ENCODE results near the gene BTG1. TPM values are rescaled to one million over a fixed set of nuclear protein-coding genes. Genes with fewer than 3 reads are reported as not detected.

The BTG1 gene
- total RNA-seq, 1 experiment from 2014 or later: 32.7 TPM

DNA sequence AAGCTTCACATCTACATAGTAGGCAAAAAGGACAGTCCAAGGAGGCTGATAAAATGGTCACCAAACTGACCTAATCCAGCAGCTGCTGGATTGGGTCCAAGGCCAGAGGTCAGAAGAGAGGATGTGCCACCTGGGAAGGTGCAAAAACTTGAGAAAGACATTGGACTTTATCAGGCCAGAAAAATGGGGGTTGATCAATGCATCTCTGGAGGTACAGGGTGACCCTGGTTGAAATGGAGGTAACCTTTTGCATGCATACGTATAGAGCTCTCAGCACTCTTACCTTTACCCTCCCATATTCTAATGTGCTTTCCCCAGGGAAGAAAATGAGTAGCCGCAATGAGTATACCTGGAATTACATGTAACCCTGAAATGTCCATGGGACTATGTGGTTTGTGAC, 16.0 kb downstream of the BTG1 start:
- Mint-ChIP-seq H3K4me3 (no peak overlapping the region), H3K9me3 (peaks cover 3 to 6% of the 10 kb centered on the region in 2 experiments; a peak in 1 of 5 replicates), H3K36me3 (ENCODE audit: insufficient read depth in 1 of 3, low read depth in 3 of 3) (peaks cover 7 to 35% (median 20%) of the 10 kb centered on the region in 3 experiments; a peak in 6 of 7 replicates), H3K4me1 (peaks cover 31 to 40% of the 10 kb centered on the region in 2 experiments), H3K27me3 (ENCODE audit: low read depth) (no peaks in the 10 kb centered on the region), H3K27ac (0 out of 7 replicates have a peak overlapping the region, but pooled peaks of 1 of the 3 experiments have one; percentile 12)
- H2BK20ac ChIP-seq (ENCODE audit: low read depth, low read length, poor library complexity, severe bottlenecking): no peak overlapping the region
- no peak overlapping the region for H3K4ac ChIP-seq (ENCODE audit: low read depth, low read length)
- TF ChIP-seq, protein P1, sequence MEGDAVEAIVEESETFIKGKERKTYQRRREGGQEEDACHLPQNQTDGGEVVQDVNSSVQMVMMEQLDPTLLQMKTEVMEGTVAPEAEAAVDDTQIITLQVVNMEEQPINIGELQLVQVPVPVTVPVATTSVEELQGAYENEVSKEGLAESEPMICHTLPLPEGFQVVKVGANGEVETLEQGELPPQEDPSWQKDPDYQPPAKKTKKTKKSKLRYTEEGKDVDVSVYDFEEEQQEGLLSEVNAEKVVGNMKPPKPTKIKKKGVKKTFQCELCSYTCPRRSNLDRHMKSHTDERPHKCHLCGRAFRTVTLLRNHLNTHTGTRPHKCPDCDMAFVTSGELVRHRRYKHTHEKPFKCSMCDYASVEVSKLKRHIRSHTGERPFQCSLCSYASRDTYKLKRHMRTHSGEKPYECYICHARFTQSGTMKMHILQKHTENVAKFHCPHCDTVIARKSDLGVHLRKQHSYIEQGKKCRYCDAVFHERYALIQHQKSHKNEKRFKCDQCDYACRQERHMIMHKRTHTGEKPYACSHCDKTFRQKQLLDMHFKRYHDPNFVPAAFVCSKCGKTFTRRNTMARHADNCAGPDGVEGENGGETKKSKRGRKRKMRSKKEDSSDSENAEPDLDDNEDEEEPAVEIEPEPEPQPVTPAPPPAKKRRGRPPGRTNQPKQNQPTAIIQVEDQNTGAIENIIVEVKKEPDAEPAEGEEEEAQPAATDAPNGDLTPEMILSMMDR (conservative IDR thresholded peaks at IDR 0.05): no peak
- H3T11ph ChIP-seq (ENCODE audit: low read length): no peak overlapping the region
- H4K91ac ChIP-seq (ENCODE audit: insufficient read length, low read depth, low read length): no peak overlapping the region
- no CpG with 5 or more reads among the region's 2 CpGs for WGBS (ENCODE audit: extremely low coverage, insufficient read length, low lambda C conversion rate)
- H3K27me3 ChIP-seq (ENCODE audit: insufficient read depth, low read length): no peaks in the 10 kb centered on the region
- H2BK5ac ChIP-seq (ENCODE audit: insufficient read length, low read length): no peak overlapping the region
- H2BK120ac ChIP-seq (ENCODE audit: low read depth, low read length, poor library complexity, severe bottlenecking): no peak overlapping the region
- H2AK5ac ChIP-seq (ENCODE audit: insufficient read length, low read length): no peak overlapping the region
- no peak overlapping the region for H3K4me2 ChIP-seq (ENCODE audit: insufficient read depth, insufficient read length, low read length)
- peaks cover 7% of the 10 kb centered on the region; the same call in 1 of the 2 replicates for H3K79me2 ChIP-seq (ENCODE audit: insufficient read depth, low read length)
- no peak overlapping the region for H2BK12ac ChIP-seq (ENCODE audit: insufficient read length, low read depth, low read length)
- H3K23me2 ChIP-seq (ENCODE audit: insufficient read length, low read depth, low read length, poor library complexity, severe bottlenecking): no peaks in the 10 kb centered on the region
- H3K56ac ChIP-seq (ENCODE audit: insufficient read length, low read depth, low read length): no peak overlapping the region
- H4K5ac ChIP-seq (ENCODE audit: insufficient read length, low read depth, low read length): no peak overlapping the region
- no peak overlapping the region for H2AFZ ChIP-seq (ENCODE audit: low read length)
- H4K20me1 ChIP-seq (ENCODE audit: control insufficient read depth, insufficient read depth, insufficient read length): no peaks in the 10 kb centered on the region
- H3K14ac ChIP-seq (ENCODE audit: insufficient read depth, low read length): no peak overlapping the region
- H3K9me3 ChIP-seq (ENCODE audit: control insufficient read depth, low read depth, low read length): no peaks in the 10 kb centered on the region
- no peak for DNase-seq
- H4K8ac ChIP-seq (replicated peaks; ENCODE audit: insufficient read length, low read depth, low read length): no peak overlapping the region
- H3K27ac ChIP-seq (ENCODE audit: insufficient read length, low read depth, low read length): no peak overlapping the region
- no peak overlapping the region for H3K18ac ChIP-seq (ENCODE audit: insufficient read length, low read depth, low read length)
- no peak overlapping the region for H2BK15ac ChIP-seq (ENCODE audit: low read depth, low read length)
- H3K79me1 ChIP-seq (ENCODE audit: insufficient read depth, low read depth, low read length, poor library complexity, severe bottlenecking): peaks cover 4% of the 10 kb centered on the region
- H3K9ac ChIP-seq (ENCODE audit: extremely low read depth, insufficient read length, low read length): no peak overlapping the region
- H3K23ac ChIP-seq (ENCODE audit: insufficient read length, low read depth, low read length): no peak overlapping the region
- H3K4me1 ChIP-seq (ENCODE audit: insufficient read depth, low read length): no peaks in the 10 kb centered on the region; the same call in 1 of the 2 replicates
